ENCODE results near the gene LRBA.

LRBA gene

GRCh38 chr4:151015459-151016347 is 619 bp upstream of the LRBA start:
- peak overlapping the region; percentile 66 for H3K4me3 ChIP-seq (ENCODE audit: low read depth, low read length)
- no peak for TF ChIP-seq CTCF (IDR thresholded peaks at IDR 0.05; ENCODE audit: control insufficient read depth, extremely low read depth, insufficient read depth)
- peak; percentile 84 for DNase-seq (ENCODE audit: low read depth)

DNA sequence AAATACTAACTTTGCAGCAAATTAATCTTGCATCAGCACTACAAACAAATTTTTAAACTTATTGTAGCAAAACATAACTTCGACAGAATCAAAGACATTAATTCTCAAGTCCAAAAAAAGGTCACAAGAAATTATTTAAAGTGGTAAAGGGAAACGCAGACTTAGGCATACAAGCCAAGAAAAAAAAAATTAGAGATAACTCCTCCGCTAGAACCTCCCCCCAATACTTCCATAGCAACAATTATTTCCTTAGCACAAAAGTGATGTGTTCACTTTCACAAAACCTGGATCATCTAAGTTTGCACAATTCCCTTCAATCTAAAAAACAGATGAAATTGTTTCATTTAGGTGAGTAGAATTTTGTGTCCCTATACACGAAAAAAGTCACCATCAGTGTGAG is 1.1 kb downstream of the LRBA start:
- peak overlapping the region; percentile 66 for H3K4me3 ChIP-seq (ENCODE audit: low read depth, low read length)
- no peak for TF ChIP-seq CTCF (IDR thresholded peaks at IDR 0.05; ENCODE audit: control insufficient read depth, extremely low read depth, insufficient read depth)
- no peak for DNase-seq (ENCODE audit: low read depth)

DNA sequence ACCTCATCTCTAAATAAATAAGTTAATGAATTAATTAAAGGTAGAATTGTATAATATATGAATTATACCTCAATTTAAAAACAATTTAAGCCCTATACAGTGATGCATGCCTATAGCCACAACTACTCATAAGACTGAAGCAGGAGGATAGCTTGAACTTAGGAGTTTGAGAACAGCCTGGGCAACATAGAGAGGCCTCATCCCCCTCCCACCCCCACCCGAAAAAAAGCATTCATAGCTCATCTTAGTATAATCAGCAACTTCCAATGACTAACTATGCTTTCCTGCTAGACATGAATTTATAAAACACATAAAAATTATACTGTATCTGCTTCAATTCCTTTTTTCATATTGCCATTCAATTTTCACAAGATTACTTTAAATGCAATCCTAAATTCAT is 1.6 kb downstream of the LRBA start:
- DNase-seq (ENCODE audit: low read depth): no peak
- H3K4me3 ChIP-seq (ENCODE audit: low read depth, low read length): peak overlapping the region; percentile 66
- no peak for TF ChIP-seq CTCF (IDR thresholded peaks at IDR 0.05; ENCODE audit: control insufficient read depth, extremely low read depth, insufficient read depth)

DNA sequence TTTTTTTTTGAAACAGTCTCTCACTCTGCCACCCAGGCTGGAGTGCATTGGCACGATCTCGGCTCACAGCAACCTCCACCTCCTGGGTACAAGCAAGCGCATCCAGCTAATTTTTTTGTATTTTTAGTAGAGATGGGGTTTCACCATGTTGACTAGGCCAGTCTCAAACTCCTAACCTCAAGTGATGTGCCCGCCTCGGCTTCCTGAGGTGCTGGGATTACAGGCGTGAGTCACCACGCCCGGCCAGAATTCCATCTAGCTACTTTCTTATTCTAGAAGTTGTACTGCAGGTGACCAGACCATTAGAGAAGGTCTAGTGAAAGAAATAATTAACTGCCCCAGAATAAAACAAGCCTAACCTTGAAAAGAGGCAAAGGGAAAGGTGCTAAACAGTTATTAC is 2.3 kb downstream of the LRBA start:
- TF ChIP-seq CTCF (IDR thresholded peaks at IDR 0.05; ENCODE audit: control insufficient read depth, extremely low read depth, insufficient read depth): no peak
- H3K4me3 ChIP-seq (ENCODE audit: low read depth, low read length): peak overlapping the region; percentile 66
- no peak for DNase-seq (ENCODE audit: low read depth)

DNA sequence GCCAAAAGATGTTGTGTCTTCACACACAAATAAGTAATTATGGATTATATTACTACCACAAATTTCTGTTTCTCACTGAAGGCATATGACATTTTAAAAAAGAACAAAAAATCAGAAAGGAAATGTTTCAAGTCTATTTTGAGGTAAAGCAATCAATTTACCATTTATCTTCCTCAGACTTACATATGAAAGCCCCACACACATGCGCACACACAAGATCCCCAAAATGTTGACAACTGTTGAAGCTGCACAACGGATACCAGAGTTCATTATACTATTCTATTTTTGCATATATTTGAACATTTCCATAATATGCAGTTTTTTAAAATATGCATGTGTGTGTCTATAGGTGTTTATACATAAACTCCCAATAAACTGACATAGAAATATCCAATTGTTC is 2.7 kb downstream of the LRBA start:
- no peak for TF ChIP-seq CTCF (IDR thresholded peaks at IDR 0.05; ENCODE audit: control insufficient read depth, extremely low read depth, insufficient read depth)
- H3K4me3 ChIP-seq (ENCODE audit: low read depth, low read length): peak overlapping the region; percentile 66
- DNase-seq (ENCODE audit: low read depth): no peak

DNA sequence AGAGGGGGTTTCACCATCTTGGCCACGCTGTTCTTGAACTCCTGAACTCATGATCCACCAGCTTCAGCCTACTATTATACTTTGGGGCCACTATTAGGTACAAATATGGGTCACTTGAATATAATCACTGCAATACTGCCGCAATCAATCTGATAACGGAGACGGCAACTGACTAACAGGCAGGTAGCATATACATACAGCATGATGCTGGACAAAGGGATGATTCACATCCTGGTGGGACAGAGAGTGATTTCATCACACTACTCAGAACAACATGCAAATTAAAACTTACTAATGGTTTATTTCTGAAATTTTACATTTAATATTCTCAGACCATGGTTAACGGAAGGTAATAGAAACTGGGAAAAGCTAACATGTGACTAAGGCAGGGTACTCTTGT is 10.9 kb downstream of the LRBA start:
- DNase-seq (ENCODE audit: low read depth): no peak
- no peak overlapping the region for H3K4me3 ChIP-seq (ENCODE audit: low read depth, low read length)

More for the DNA sequence above, 10.9 kb downstream of the LRBA start:
- no peak for TF ChIP-seq CTCF (IDR thresholded peaks at IDR 0.05; ENCODE audit: control insufficient read depth, extremely low read depth, insufficient read depth)
